DMS53 treated with DMSO at 0.1 percent for 48 hours (cell line): ENCODE measurements around the gene SARM1.

Experiments
- DNase-seq: peaks from one replicate; lab custom pipeline; 2025; ENCODE audit not compliant: unreplicated experiment; lab: John Stamatoyannopoulos, UW

Gene SARM1

DNA sequence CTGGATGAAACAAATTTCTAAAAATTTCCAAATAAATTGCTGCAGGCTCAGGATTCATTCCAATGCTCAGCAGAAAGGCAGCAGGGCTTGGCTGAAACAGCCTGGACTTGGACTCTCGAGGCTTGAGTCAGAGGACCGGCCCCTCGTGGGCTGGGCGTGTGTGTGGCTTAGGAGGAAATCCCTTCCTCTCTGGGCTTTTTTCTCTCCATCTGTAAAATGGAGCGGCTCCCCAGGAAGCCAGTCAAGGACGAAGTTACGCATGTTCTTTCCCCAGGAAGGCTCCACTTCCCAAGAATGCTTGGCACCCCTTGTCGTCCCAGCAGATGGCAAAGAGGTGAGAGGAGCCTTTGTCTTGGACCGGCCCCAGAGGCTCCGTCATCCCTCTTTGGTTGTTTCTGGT lies 21.0 kb downstream of the SARM1 start:
- DNase-seq: no peak

DNA sequence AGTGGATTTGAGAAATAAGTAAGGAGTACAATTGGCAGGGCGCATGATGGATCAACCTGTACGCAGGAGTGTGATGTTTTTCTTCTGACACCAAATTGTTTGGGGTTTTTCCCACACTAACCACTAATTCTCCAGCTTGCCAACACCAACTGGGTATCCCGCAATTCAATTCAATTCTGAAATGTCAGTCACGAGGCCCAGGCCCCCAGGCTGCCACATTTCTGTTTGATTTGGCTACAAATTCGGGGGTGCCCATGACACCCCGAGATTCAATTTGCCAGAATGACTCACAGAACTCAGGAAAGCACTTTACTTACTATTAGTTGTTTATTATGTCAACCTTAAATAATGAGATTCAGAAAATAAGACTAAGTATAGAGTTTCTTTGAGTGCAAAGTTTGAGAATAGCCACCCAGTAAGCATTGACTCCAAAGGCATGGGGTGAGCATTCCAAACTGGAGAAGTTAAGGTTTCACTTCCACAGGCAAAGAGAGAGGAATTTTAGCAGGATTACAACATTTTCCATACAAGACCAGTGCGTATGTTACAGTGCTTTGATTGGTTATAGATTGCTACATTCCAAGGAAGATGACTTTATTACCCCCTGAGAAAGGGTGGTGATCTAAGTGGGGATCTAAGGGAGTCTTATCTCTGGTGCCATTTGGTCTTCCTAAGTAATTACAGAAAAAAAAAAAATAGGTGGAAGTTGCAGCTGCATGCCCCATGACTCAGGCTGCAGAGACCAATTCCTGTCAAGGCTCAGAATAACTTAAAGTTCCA lies 23.0 kb downstream of the SARM1 start:
- no peak for DNase-seq

DNA sequence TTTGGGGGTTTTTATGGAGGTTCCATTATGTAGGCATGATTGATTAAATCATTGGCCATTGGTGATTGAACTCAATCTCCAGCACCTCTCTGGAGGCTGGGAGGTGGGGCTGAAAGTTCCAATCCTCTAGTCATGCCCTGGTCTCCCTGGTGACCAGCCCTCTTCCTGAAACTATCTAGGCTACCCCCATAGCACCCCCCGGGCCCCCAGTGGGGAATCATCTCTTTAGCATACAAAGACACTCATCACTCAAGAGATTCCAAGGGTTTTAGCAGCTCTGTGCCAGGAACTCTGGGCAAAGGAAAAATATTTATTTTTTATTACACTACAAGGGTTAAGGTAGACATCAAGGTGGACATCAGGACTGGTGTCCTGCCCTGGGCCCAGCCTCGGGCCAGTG lies 23.9 kb downstream of the SARM1 start:
- DNase-seq: no peak

DNA sequence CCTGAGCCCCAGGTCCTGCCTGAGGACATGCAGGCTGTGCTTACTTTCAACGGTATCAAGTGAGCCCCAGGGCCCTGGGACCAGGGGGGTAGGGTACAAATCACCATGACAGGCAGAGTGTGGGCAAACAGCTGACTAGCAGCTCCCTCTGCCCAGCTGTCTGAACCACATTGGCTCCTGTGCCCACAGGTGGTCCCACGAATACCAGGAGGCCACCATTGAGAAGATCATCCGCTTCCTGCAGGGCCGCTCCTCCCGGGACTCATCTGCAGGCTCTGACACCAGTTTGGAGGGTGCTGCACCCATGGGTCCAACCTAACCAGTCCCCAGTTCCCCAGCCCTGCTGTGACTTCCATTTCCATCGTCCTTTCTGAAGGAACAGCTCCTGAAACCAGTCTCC lies 24.5 kb downstream of the SARM1 start:
- no peak for DNase-seq

DNA sequence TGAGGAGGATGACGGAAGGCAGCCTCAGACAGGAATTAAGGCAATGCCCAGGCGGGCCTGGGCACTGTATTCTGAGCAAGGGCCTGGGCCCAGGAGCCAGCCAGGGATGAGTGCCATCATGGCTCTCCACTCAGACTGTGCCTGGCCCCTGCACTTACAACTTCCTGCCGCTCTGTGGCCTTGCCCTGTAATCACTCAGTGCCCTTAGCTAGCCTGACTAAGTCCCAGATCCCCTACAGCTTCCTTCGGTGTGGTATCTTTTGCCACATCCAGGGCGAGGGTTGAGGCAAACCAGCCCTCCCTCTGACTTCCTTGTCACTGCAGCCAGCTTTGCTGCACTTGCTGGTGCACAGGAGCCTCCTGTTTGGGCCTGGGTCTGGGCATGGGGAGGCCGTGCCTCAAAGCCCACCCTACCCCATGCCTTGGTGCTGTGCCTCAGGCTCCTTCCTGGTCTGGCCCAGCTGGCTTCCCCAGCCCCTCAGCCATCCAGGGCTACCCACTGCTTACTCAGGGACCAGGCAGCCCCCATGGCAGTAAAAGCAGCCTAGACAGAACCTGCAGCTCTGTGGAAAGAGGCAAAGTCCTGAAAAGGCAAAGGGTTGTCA lies 25.2 kb downstream of the SARM1 start:
- no peak for DNase-seq

DNA sequence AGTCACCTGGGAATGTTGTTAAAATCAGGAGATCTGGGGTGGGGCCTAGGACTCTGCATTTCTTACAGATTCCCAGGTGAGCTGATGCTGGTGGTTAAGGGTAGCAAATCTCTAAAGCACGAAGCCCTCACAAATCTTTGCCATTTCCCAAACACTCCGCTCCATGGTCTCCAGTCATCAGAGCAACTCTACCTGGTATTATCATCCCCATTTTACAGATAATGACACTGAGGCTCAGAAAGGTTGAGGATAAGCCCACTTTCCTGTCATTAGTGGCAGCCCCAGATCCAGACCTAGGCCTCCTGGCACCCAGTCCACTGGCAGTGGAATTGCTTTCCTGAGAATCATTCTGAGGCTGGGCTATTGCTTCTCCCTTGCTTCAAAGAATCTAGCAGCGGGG lies 25.8 kb downstream of the SARM1 start:
- DNase-seq: no peak

DNA sequence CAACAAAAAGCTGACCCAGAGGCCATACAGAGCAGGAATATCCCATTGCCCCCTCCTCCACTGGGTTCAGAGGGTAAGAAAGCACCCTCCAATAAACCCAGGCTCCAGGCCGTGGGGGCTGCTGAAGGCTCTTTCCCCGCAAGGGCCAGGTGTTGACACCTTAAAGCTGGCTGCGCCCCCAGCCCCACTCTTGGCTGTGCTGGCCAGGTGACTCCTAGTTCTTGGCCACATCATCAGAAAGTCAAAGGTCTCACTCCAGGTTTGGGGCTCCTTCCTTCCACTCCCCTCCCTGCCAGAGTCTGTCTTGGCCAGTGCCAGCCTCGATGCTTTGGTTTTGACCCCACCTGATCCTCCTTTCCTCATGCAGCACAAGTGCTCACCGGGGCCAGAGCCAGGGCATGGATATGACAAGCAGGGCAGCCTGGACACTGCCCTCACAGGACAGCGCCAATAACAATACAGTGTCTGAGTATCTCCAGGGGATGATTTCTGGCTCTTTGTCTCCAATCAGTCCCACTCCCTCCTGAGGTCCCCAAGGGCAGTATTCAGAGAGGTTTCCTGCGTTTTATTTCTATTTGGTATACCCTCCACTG lies 26.3 kb downstream of the SARM1 start:
- DNase-seq: no peak

DNA sequence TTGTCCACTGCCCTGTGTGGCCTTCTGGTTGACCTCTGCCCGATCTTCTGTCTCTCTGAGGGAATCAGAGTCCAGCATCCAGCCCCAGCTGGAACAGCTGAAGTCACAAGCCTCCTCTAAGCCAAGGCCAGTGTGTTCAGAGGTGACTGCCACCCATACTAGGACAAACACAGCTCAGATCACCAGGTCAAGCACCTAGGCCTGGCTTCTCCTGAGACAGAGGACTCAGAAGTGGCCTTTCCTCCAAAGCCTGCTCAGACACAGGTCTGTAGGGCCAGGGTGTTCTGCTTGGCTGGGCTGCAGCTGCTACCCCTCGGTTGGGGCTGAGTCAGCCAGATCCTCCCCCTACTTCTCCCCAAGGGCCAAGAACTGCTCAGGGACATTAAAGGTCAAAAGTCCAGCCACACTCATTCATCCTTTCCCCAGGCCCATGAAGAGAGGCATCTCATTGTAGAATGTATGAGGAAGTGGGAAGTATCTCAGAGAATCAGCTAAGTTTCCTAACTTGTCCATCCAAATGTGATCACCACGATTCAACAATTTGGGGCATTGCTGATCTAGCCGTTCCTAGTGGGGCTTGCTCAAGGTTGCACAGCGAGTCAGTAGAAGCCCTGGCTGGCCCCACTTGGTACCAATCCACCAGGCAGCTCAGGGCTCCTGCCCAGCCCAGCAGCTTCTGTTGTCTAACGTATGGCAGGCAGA lies 26.9 kb downstream of the SARM1 start:
- DNase-seq: no peak

DNA sequence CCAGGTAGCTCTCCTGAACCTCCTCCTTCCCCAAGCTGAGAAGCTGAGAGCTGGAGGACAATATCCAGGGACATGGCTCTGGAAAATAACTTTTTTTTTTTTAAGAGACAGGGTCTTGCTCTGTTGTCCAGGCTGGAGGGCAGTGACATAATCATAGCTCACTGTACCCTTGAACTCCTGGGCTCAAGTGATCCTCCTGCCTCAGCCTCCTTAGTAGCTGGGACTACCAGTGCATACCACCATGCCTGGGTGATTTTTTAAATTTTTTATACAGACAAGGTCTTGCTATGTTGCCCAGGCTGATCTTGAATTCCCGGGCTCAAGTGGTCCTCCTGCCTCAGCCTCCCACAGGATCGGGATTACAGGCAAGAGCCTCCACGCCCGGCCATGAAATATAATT lies 28.3 kb downstream of the SARM1 start:
- DNase-seq: no peak

DNA sequence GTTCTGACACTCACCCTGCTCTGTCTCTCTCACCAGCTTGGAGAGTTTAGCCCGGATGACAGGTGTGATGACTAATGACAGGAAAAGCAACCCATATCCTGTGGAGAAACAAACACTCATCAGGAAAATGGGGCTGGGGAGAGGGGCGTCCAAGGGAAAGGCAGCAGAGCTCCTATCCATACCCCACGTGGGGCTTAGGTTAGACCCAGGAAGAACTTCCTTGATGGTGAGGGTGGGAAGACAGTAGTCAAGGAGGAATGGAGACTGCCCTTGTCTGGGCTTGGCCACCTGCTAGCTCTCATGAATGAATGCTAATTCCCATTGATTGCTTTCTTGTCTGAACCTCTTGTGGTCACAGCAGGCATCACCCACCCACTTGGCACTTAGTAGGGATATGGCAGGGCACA lies 30.7 kb downstream of the SARM1 start:
- peak; percentile 33 for DNase-seq

DNA sequence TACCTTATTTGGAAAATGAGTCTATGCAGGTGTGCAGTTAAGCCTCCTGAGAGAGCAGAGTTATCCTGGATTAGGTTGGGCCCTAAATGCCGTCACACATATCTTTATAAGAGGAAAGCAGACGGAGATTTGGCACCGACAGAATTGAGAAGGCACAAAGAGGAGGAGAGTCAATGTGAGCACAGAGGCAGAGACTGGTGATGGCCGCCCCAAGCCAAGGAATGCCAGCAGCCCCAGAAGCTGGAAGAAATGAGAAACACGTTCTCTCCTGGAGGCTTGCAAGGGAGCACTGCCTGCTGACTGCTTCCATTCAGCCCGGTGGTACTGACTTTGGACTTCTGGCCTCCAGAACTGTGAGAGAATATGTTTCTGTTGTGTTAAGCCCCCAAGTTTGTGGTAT lies 31.4 kb downstream of the SARM1 start:
- DNase-seq: no peak

DNA sequence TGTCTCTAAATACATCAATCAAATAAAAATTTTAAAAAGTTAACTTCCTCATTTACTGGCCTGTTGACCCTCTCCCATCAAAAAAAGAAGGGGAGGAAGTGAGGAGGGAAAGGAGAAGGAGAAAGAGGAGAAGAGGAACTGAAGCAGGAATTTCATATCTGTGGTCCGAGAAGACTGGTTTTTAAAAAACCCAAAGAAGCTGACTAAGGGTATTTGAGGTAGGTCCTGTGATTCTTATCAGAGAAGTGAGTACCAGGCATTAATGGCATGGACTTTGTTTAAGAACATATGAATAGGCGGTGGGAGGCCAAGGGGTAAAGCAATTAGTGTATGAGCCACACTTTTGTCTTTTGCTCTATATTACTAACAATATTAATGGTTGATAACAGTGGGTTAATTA lies 32.5 kb downstream of the SARM1 start:
- DNase-seq: no peak

DNA sequence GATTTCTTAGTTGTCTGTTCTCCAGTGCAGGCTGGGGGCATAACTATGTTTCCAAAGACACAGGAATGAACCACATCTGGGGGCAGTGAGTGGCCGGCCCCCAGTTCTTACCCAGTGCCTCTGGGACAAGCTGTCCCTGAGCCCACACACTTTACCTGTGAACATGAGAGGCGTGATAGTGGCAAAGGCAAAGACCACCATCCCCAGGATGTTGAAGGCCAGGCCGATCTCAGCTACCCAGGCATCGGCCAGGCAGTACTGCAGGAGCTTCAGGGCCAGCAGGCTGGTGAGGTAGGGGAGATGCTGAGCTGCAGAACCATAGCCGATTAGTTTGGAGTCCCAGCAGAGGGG lies 32.9 kb downstream of the SARM1 start:
- DNase-seq: no peak

DNA sequence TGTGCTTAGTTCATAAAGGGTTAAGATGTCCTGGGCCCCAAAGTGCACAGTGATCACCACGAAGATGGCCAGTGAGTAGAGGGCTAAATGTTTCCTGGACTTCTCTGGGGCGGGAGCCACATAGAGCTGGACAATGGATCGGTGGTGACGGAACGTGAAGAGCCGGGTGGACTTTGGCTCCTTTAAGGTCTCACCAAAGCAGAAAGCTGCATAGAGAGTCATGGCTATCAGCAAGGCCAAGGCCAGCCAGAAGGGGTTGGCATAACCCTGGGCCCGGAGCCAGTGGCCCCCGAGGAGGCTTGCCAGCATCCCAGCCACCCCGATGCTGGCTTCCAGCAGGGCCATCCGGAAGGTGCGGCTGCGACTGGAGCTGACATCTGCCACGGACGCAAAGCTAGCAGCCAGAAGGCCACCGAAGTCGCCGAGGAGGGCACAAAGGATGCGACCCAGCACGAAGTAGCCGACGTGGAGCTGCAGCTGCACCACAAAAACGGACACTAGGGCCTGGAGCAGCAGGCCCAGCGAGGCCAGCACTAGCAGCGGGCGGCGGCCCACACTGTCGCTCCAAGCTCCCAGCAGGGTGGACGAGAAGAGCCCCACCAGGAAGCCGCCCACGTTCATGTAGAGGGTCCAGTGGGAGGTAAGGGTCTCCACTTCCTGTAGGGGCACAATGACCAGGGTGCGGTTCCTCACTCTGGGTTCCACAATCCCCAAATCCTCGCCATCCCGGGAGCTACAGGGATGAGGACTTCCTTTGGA lies 33.5 kb downstream of the SARM1 start:
- DNase-seq: no peak

DNA sequence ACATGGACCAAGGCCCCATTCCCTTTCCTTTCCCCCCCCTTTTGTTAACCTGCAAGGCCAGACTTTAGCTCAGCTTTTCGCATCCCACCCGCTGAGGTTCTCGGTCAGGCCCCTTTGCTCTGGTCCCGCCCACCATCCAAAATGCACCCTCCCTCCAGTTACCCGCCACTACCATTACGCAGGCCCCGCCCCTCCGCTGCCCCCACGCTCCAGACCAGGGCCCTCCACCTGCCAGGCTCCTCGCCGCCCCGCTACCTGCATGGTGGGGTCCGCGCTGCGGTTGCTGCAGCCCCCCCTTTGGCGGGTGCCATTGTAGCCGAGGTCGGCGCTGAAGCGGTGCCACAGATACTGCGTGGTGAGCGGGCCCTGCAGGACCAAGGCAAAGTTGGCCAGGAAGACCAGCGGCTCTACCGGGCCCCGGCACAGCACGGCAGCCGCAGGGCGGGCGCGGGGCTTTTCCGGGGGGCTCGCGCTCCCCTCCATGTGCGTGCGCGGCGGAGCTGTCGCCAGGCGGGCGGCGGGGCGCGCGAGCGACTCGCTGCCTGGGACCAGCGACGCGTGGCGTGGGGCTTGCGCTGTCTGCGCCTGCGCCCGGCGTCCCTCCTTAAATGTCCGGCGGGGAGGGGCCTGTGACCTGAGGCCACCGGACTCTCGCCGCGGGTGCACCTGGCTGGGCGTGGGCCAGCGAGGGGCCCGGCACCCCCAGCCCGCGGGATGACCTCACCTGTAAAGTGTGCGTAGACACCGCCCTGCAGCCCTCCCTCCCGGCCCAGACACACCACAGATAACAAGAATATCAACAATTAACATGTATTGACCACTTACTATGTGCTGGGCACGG lies 34.4 kb downstream of the SARM1 start, which contains the start of gene SLC46A1:
Gene SLC46A1 (minus strand): TSS at position 581 of the 841 bp plus-strand sequence. CDS start 98 bp downstream, at position 483.
- peak; percentile 33 for DNase-seq

DNA sequence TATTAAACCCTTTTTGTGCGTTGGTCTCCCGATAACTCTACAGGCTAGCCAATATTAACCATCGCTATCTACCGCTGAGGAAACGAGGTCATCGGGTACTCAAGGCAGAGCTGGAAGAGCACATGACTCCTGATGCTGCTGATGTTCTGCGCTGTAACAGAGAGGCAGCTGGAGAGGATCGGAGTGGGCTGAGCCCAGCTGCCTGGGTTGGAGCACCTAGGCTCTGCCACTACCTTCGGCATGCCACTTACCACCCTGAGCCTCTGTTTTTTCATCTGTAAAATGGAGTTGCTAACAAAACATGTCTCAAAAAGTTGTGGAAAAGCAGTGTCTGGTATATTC lies 35.0 kb downstream of the SARM1 start:
- peak; percentile 33 for DNase-seq

DNA sequence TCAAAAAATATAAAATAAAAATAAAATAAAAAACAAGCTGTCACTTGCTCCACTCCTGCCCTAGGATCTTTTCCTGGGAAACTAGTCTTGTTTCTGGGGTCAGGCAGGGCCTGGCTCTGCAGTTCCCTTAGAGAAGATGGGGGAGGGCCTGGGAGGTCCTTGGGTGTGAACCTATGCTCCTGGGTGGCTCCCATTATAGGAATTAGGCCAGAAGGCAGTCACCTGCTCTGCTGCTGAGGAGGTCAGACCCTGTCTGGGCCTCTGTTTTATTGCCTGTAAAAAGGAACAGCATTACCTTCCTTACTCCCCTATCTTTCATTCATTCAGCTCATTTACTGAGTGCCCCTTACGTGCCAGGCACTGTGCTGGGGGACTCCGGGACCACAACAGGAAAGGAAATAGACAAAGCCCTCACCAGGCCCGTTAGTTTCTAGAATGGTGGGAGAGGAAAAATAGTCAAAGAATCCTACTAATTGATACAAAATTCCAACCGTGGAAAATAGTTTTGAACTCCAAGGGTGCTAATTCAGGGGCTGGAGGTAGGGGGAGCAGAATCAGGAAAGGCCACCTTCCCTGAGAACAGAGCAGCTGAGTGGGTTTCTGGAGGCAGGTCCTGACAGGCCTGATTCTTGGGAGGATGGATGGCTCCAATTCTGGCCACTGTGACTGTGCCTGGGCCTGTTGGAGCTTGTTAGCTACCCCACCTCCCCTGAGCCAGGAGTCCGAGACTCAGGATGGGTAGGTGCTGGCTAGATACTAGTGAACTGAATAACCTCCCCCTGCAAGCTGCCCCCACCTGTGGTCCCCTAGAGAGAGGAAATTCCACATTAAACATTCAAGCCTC lies 35.9 kb downstream of the SARM1 start:
- DNase-seq: no peak

DNA sequence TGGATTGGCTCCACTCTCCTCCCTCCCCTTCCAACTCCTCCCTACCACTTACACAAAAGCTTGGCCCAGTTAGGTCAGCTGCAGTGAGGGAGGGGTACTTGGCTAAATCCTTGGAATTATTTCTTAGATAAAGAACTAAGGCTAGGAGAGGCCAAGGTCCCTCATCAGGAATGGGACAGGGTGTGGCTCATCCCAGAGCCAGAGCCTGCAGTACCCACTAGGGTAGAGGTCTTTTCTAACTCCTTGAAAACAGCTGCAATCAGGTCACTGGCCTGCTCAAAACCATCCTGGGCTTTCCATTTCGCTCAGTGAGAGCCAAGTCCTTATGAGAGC lies 36.4 kb downstream of the SARM1 start:
- DNase-seq: no peak

DNA sequence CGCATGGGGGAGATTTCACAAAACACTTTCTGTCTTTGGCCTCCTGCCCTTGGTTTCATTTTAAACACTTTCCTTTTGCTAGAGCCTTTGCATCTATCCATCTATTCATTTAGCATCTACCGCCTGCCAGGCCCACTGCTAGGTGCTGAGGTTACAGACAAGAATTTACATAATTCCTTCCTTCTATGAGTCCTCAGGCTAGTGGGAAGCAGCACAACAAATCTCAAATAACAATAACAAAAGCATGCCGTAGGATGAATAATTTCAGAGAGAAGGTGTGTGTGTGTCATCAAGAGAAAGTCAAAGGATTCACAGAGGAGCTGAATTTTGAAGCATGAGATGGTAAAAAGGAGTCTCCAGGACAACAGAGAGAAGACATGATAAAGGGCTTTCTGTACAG lies 40.6 kb downstream of the SARM1 start:
- no peak for DNase-seq

DNA sequence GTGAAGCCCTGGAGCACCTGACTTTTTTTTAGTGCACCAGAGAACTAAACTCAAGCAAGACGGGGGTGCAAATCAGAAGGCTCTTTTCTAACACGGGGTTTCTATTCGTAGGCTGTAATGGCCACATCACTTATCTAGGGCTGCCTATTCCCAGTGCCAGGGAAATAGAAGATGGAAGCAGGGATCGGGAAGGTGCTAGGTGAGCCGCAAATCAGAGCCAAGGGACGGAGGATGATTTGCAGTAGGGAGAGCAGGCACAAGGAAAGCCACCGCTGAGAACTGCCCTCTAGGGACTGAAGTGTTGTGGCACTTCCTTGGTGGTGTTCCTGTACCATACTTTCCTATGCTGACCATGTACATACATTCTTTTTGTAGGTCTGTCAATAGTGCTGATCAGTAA lies 42.3 kb downstream of the SARM1 start:
- no peak for DNase-seq
